MM.1S (cell line): Measurements from ENCODE around the gene CDRT4.

Experiments
- CTCF ChIP-seq: fragments of 300-600 bp; sonication (generic); IDR thresholded peaks from 2 replicates; pipeline ENCODE4 v1.5.1; 2016; ENCODE audit warnings: antibody characterized with exemption, low read length, mixed read lengths
- EZH2 ChIP-seq: fragments of 300-600 bp; sonication (generic); optimal IDR thresholded peaks from 2 replicates; pipeline ENCODE3; 2017; ENCODE audit warnings: low read depth, mild to moderate bottlenecking, antibody characterized with exemption, low read length, mixed read lengths

- TF ChIP-seq EZH2: no peak
- no peak for TF ChIP-seq CTCF
Observed at GRCh38 chr17:15507001-15507400, 39.6 kb upstream of the CDRT4 start.
